GM18951 (cell line): ENCODE results near the gene ITGA3.
"Not testable (repeated sequence)": the region's sequence is repeated elsewhere in the genome, so short reads cannot be mapped to it uniquely, and the experiment has no call there.

Experiments
- POLR2A ChIP-seq: IDR thresholded peaks from 4 replicates; pipeline ENCODE4 v1.6.1; 2011; ENCODE audit warnings: mild to moderate bottlenecking; ENCODE audit not compliant: insufficient read length, insufficient read depth; ENCODE audit errors: extremely low read depth
- in situ Hi-C: fragments of 300-500 bp; cut with MboI; formaldehyde crosslinking; loops from one replicate; pipeline ENCODE4 v1.12.0; 2022; ENCODE audit warnings: low sequenced_read_pairs, mixed read lengths, inconsistent platforms; ENCODE audit not compliant: unreplicated experiment

The ITGA3 gene

DNA sequence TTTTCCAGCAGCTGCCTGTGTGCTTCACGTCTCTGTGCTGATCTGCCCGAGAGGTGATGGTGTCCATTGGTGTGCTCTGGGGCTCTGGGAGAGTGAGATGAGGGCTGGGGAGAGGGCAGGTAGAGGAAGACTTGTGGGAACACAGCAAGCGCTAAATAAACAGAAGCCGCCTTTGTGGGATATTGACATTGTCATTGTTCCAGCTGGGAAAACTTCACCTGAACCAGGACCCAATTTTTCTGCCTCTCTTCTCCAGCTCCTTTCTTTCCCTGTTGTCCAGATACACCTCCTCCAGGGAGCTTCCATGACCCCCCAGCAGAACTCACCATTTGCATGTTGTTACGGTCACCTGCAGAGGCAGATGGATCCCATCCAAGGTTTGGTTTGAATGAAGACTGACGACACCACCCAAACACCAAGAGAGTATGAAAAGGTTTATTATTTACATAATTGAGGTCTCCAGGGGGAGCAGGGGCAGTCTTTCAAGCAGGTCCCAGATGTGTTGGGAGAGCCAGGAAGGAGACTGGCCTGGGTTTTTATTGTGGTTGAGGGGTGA, 3.6 kb upstream of the ITGA3 start:
- TF ChIP-seq POLR2A = no peak
- in situ Hi-C loops = no loop called here

DNA sequence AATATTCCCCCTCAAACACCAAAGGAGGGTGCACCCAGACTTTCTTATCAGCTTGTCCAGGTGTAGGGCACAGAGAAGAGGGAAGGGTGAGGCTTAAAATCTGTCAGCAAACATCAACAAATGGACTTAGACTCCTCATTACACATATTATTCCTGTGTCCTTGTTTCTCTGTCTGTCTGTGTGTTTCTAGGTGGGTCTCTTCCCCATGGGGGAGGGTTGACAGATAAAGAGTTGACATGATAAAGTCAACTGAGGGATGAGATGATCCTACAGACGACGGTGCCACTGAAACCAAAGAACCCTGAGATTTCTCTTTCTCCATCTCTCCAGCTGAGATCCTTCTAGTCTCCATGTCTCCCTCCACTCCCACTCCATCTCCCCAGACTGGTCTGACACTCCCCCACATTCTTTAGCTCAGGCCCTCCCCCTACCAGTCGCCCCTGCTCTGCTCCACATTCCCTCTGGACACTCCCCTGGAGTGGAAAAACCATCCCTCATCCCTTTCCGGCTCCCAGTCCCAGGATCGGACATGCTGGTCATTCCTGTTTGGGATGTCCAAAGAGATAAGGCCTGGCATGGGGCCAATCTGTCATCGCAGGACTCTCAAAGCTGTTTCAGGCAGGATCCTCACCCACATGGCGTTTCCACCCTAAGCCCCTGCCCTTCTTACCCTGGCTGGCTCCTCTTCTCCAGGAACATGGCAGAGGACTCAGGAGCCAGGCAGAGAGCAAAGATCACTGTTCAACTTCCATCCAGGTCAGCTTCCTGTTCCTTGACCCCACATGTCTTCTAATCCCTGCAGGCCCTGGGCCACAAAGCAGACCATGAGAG, 2.9 kb upstream of the ITGA3 start:
- in situ Hi-C loops = no loop called here
- no peak for TF ChIP-seq POLR2A

DNA sequence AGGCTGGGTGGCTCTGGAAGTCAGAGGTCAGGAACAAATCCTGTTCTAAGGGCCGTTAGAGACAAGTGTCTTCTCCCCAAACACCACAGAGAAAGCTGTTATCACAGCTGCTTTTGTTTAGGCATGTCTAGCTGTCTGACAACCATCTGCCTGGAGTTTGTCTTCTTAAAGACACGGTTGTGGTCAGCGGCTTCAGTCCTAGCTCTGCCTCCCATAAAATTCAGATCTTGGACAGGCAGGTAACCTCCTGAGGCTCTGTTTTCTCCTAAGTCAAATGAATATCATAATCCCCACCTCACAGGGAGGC, 2.3 kb upstream of the ITGA3 start:
- in situ Hi-C loops = no loop called here
- no peak for TF ChIP-seq POLR2A

DNA sequence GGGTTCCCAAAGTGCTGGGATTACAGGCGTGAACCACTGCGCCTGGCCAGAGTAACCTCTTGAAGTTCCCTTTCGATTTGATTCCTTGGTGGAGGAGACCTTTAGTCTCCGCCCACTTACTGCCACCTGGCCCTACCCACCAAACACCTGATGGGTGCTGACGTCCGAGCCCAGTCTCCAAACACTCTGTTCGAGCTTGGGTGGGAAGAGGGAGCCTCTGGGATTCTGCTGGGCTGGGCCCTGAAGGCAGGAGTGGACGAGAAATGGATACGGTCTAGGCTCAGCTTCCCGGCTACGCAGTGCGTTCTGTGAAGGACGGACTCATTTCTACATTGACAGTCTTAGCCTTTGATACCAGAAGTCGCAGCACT, 870 bp upstream of the ITGA3 start:
- in situ Hi-C loops = no loop called here
- TF ChIP-seq POLR2A = no peak

DNA sequence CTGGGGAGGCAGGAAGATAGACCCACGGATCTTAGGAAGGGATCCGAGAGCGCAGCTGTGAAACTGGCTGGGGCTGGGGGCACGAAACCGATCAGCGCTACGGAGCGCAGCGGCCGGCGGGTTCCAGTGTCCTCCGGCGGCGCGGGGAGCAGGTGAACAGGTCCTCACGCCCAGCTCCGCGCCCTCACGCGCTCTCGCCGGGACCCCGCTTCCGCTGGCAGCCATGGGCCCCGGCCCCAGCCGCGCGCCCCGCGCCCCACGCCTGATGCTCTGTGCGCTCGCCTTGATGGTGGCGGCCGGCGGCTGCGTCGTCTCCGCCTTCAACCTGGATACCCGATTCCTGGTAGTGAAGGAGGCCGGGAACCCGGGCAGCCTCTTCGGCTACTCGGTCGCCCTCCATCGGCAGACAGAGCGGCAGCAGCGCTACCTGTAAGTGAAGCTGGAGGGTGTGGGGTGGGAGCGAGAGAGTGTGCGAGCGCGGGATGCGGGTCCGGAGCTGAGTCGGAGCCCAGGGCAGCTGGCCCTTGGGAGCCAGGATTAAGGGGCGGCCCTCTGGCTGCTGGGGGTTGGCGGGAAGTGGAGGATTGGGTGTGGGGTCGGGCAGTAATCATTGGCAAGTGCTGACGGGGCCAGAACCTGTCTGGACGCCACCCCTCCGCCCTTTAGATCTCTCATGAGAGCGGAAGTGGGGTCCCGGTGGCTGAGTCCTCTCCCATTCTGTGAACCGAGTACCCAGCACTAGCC, 479 bp downstream of the ITGA3 start:
- in situ Hi-C loops = no loop called here
- no peak for TF ChIP-seq POLR2A

DNA sequence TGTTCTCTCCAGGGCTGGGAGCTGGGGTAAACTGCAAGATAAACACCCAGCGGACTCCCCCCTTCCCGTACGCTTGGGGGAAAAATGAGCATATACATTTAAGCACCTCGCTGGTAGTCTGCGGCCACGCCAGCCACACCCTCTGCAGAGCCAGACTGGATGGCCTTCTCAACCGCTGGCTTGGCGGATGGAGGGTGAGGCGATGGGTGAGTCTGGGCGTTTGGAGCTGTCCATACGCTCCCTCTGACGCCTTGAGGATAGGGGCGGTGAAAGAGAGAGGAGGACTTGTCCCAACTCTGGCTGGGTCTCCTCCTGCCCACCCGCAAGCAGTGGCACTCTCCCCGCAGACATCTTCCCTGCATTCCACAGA, 1.0 kb downstream of the ITGA3 start:
- in situ Hi-C loops = no loop called here
- no peak for TF ChIP-seq POLR2A

DNA sequence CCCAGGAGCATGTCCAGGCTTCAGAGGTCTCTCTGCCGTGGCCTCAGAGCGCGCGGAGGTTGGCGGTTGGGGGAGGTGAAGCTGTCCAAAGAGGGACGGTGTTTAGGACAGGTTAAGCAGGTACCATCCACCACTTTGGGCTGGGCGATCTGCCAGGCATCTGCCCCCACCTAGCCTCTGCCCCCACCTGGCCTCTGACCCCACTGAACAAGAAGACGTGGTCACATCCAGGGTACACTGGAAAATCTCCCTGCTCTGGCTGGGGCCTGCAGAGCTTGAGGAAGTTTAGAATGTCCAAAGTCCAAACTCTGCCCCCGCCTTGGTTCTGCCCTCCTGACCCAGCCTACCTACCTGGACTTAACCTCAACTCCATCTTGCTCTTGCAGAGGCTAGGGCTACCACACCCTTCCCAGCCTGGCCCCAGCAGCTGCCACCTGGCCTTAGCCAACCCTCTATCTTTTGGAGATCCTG, 1.6 kb downstream of the ITGA3 start:
- in situ Hi-C loops = no loop called here
- no peak for TF ChIP-seq POLR2A

DNA sequence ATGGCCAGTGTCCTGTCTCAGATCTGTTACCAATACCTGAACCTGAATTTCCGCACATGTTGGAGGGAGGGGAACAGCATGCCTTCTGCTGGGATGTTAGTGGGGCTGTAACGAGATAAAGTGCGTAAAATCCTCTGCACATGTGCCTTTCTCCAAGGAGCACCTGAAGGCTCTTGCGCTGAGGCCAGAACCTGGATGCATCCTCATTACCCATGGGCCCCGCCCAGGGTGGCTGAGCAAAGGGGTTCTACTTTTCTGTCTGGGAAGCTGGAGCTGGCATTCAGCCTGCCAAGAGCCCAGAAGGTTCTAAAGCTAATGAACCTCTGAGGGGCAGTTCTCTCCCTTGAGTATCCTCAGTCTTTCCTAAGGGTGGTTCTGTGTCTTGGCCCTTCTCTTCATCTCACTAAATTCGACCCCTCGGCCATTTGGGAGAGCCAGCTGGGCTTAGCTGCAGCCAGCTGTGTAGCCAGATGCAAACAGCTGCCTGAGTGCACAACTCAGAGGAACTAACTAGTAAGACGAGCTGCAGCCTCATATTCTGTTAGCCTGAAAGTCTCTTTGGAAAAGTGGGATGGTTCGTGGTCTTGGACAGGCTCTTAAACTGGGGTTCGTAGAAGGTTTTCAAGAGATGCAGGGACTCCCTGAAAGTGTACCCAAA, 2.5 kb downstream of the ITGA3 start:
- in situ Hi-C loops = no loop called here
- no peak for TF ChIP-seq POLR2A

DNA sequence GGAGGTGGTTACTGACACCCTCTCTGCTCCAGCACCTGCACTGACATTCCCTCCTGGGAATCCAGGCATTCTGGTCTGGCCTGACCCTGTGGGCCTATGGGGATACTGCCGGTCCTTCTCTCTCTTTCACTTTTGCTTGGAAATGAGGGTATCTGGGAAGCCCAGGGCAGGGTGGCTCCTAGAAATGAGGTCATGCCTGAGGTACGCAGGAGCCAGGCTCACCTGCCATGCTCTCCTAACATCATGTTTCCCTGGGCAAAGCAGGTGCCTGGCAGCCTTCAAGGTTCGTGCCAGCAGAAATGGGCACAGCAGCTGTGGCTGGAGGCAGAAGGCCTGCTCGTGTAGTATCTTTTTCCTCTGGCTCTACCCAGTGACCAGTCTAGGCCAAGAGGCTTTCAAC, 3.3 kb downstream of the ITGA3 start:
- in situ Hi-C loops = no loop called here
- no peak for TF ChIP-seq POLR2A

DNA sequence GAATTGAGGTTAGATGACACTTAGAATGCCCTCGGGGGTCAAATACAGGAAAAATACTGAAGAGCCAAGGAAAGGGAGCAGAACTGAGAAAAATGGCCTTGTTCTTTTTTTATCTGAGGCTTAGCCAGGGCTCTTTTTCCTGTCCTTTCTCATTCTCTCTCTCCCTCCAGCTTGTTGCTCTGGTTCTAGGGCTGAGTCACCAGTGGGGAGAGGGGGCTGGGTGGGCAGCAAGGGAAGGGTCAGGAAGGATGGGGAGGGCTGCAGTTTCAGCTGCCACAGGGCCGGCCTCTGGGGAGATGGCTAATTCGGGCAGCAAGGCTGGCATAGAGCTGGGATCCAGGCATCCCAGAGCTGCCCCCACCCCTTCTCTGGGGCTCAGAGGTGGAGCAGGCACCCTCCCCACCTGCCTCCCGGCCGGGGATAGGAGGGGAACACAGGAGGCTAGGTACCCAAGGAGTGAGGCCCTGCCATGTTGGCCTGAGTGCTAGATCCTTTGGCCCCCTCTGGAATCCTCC, 3.9 kb downstream of the ITGA3 start:
- TF ChIP-seq POLR2A = no peak
- in situ Hi-C loops = no loop called here

DNA sequence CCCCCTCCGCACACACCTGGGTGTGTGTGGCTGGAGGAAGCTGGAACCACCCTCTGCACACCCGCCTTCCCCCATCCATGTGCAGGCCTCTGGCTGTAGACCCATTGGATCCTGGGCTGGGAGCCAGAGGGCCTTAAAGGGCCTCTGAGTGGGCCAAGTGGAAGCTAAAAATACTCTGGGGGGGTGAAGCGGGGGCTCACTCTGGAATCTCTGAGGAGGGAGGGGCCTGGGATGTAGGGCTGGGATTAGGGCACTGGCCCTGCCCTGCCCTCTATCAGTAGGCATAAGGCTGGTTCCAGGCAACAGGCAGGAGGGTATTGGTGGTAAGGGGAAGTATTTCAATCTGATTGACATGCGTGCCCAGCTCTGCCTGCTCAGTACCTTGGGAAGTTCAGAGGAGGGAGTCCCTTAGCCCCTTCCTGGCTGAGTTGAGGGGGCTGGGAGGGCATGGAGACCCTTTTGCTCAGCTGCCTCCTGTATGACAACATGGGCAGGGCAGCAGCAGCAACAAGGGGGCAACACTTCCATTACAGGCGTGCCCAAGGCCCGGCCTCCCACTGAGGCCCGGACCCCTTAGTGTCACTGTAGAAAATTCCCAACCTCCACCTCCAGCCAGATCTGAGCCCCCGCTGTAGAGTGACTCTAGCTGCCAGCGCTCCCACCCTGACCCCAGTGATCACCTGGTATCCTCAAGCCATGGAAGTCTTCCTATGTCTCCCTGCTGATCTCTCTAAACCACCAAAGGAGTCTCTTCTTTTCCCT, 5.2 kb downstream of the ITGA3 start:
- in situ Hi-C loops = no loop called here
- no peak for TF ChIP-seq POLR2A

DNA sequence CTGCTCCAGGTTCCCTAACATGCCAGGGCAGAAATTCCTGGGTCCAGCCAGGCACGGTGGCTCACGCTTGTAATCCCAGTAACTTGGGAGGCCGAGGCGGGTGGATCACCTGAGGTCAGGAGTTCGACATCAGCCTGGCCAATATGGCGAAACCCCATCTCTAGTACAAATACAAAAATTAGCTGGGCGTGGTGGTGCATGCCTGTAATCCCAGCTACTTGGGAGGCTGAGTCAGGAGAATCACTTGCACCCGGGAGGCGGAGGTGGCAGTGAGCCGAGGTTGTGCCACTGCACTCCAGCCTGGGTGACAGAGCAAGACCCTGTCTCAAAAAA, 5.8 kb downstream of the ITGA3 start:
- in situ Hi-C loops = not testable (repeated sequence)

DNA sequence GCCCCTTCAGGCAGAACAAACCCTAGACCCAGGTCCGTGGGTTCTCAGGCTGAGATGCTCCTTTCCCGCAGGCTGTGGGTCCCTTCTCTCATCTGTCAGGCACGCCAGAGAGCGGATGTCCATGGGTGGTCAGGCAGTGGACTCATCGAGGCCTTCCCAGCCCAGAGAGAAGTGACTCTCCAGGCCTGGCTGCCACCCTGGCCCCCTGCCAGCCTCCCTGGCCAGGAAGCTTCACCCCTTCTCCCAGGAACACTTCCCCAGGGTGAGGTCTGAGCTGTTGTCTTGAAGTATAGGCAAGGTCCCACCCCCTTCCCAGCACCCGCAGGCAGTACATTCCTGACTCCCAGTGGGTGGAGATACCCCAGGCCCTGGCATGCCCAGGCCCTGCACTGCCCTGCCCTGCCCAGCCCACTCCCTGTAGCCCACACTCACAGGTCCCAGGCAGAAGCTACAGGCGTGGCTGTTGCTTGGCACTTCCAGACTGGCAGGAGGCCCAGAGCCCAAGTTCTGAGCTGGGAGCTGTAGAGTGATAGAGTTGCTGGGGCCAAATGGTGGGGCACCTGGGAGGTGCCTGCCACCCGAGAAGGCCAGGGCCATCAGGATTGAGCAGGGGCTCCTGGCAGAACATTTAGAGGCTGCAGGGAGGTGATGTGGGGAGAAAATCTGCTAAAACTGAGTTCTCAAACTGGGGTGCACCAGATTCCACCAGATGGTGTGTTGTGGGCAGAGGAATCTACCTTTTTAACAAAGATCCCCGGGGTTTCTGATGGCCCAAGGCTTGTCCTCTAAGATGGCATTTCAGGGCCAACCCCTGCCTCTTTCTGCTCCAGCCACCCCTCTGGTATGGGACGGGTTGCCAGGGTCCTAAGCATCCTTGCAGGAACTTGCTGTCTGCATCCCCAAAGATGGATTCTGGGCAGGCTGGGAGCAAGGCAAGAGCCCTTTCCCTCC, 6.7 kb downstream of the ITGA3 start:
- in situ Hi-C loops = no loop called here
- TF ChIP-seq POLR2A = no peak
